NCI-H510A treated with DMSO at 0.1 percent for 48 hours (cell line): ENCODE results near the gene DHX35.

Experiments used
- DNase-seq: peaks from one replicate; lab custom pipeline; 2025; lab: John Stamatoyannopoulos, UW

Gene DHX35

DNA sequence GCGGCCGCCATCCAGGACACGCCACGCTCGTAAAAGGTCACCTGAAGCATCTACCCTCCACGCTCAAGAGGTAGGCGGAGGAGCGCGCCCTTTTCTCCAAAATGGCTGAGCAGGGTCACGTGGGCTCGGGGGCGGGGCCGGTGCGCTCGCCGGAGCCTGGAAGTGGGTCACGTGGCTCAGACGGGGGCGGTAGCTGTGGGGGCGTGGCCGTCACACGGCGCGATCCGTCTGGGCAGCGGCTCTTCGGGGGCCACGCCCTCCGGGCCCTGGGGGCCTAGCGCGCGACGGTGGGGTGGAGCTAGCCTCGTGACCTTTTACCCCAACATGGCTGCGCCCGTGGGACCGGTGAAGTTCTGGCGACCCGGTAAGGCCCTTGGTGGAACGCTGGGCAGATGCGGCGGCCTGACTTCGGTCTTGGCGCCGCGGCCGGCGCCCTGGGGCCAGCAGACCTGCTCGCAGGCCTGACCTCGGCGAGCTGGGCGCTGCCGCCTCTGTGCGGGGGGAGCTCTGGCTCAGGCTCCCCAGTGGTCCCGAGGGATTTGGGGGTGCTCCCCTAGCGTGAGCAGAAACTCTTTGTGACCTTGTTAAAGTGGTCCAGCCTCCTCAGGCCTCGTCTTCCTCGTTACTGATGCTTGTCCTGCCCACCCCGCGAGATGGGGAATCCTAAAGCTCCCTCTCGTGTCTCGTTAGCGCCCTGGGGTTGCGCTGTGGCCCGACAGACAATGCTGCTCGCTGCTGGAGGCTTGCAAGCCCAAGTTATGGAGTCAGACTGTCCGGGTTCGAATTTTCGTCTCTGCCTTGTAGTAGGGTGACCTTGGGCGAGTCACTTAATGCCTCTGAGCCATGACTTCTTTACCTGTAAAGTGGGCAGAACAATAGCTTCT, at the start of gene DHX35:
Gene DHX35 (plus strand): TSS at position 301 of the 884 bp plus-strand sequence. CDS start 24 bp downstream, at position 325.
- DNase-seq = peak; percentile 95

DNA sequence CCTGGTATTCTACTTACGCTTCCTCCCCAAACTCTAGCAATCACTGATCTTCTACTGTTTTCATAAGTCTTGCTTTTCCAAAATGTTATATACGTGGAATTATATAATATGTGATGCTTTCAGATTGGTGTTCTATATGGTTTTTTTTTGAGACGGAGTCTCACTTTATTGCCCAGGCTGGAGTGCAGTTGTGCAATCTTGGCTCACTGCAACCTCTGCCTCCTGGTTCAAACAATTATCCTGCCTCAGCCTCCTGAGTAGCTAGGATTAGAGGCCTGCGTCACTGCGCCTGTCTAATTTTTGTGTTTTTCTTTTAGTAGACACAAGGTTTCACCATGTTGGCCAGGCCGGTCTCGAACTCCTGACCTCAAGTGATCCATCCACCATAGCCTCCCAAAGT, 46.8 kb upstream of the DHX35 start:
- no peak for DNase-seq

DNA sequence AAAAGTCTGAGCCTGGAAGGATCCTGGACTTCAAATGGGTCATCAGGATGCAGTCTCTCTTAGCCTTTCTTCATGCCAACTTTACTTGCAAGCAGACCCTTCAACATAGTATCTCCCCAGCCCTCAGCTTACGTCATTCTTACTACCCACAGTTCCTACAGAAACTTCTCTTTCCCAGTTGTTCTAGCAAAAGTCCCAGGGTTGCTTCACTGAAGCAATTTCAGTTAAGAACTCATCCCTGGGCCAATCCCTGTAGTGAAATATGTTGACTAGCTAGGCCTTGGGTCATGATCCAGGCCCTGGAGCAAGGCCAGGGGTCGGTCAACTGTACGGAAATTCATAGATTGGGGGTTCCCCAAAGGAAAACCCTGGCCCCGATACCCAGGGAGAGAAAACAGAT, 44.5 kb upstream of the DHX35 start:
- DNase-seq = no peak

GRCh38 chr20:38918172-38918571, 44.0 kb upstream of the DHX35 start:
- DNase-seq = no peak

GRCh38 chr20:38919683-38920082, 42.5 kb upstream of the DHX35 start:
- DNase-seq = no peak

DNA sequence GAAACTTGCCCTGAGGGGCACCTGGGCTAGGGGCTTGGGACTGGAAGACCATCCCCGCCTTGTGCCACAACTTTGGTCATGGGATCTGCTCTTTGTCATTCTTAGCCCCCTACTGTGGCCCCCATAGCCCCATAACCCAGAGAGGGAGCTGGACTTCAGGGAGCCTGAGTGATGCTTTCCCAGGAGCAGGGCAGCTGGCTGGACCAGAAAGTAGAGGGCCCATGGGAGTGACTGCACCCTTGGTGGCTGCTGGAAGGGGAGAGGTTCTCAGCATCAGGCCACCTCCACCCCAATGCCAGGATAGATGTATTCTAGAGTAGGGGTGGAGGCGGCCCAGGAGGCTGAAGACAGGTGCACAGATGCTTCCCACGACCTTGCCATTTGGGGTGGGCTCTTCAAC, 41.7 kb upstream of the DHX35 start:
- no peak for DNase-seq

GRCh38 chr20:38920851-38921250, 41.3 kb upstream of the DHX35 start:
- DNase-seq = no peak

- no peak for DNase-seq
These were observed 37.4 kb upstream of the DHX35 start for GRCh38 chr20:38924718-38925117.

GRCh38 chr20:38926142-38926933, 35.8 kb upstream of the DHX35 start, which contains the start of gene FAM83D:
FAM83D (plus strand) TSS chr20:38926417; CDS start chr20:38926443, 26 bp downstream.
- peak; percentile 97 for DNase-seq

DNA sequence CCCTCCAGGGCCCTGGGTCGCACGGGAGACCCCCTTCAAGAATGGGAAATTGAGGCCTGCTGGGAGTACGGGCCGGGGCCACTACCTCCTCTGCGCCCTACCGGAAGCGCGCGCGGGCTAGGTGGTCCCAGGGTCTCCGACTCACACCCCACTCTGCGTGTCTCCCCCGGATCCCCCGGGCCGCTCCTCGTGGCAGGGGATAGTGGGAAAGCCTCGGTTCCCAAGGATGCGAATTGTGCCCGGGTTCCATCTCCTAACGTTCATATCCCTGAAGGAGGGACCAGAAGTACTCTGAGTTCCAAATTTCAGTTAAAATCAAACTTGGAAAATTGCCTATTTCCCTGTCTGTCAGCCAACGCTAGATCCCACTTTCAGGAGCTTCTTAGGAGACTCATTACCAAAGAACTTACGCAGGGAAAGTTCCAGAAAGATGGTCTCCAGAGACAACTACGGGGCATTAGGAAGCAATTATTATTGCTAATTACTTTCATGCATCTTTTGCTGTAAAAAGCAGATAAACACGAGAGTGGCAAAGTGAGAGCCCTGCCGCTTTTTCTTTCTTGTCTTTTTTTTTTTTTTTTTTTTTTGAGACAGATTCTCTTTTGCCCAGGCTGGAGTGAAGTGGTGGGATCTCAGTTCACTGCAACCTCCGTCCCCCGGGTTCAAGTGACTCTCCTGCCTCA, 35.1 kb upstream of the DHX35 start:
- no peak for DNase-seq

DNA sequence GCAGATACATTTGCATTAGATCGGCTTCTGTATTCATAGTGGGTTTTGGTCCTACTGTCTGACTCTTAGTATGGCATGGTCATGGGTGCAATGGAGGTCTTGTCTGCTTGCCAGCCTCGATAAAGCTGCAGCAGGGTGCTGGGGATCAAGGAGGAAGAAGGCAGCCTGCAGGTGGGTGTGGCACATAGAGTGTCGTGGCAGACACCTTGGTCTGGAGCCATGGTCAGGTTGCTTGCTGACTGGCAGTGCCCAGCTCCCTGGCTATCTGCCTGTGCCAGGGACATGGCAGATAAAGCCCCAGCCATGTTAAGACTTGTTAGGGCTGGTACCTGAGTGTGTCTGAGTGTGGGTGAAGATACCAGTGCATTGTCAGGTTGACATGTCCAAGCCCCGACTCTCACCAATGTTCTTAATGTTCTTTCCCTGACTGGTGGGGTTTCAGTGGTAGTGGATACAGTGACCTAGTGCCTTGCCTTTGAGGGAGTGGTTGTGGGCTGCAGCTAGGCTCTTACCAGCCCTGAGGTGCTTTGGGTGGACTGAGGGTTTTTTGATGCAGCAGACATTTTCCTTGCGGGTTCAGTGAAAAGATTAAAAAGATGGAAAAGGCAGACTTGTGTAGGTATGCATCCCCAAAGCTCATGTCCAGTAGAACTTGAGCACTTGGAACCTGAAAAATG, 34.1 kb upstream of the DHX35 start:
- peak; percentile 8 for DNase-seq

DNA sequence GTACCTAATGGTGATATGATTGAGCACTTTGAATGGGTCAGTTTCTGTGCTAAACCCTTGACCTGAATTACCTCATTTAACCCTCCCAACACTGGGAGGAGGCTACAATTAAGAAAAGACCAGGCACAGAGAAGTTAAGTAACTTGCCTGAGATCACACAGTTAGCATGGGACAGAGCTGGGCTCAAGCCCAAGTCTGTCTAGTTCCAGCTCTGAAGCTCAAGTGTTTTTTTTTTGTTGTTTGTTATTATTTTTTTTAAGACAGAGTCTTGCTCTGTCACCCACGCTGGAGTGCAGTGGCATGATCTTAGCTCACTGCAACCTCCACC, 31.9 kb upstream of the DHX35 start:
- DNase-seq = no peak

DNA sequence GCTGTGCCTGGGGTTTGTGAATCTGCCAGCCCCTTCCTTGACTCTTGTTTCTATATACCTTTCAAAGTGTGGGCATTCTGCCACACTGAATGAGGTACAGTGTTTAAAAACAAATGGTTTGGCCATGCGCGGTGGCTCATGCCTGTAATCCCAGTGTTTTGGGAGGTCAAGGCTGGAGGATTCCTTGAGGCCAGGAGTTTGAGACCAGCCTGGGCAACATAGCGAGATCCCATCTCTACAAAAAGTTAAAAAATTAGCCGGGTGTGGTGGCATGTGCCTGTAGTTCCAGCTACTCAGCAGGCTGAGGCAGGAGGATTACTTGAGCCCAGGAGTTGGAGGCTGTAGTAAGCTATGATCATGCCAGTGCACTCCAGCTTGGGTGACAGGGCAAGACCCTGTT, 30.2 kb upstream of the DHX35 start:
- no peak for DNase-seq

DNA sequence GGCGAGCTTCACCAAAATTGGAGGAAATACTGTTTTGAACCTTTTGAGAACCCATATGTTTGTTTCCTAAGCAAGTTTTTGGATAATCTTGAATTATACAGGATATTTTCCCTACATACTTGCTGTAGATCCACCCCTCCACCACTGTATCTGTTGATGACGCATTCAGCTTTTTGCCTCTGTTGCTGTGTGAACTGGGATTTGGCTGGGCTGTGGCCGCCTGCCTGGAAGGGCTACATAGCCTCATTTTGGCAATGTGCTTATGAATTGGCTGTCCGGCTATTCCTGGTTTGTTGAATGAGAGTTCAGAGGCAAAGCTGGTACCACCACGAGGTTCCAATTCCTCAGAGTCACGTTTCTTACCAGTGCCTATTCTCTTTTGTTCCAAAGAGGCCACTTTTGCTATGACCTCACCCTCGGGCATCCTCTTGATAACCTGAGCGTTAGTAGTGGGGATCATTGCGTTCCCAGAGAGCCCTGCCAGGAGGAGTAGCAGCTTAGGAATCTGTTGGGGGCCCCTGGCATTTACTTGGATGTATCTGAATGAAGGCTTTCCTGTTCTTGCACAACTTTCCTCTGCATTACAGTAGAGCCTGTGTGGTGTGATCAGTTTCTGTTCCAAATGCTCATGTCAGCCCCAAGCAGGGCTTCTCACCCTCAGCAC, 29.6 kb upstream of the DHX35 start:
- DNase-seq = no peak

DNA sequence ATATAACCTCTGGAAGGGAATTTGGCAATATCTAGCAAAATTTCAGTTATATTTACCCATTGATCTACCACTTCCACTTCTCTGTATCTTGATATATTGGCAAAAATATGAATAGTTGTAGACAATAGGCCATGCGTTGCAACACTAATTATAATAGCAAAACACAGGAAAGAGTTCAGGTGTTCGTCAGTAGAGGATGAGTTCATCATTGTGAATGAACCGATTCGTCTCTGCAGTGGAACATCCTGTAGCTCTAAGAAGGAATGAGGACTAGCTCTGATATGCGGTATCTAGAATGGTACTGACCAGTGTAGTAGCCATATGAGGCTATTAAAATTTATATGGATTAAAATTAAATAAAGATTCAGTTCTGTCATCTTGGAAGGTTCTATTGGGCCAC, 27.6 kb upstream of the DHX35 start:
- DNase-seq = no peak

DNA sequence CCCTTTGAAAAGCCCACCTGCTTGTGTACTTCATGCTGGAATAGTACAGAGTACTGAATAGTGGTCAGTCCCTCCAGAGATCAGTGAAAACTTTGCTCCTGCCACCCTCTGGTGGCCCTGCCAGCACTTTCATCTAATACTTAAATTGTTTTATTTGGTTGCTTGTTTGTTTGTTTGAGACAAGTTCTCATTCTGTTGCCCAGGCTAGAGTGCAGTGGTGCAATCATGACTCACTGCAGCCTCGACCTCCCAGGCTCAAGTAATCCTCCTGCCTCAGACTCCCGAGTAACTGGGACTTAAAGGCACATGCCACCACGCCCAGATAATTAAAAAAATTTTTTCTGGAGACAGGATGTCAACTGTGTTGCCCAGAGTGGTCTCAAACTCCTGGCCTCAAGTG, 26.9 kb upstream of the DHX35 start:
- no peak for DNase-seq

DNA sequence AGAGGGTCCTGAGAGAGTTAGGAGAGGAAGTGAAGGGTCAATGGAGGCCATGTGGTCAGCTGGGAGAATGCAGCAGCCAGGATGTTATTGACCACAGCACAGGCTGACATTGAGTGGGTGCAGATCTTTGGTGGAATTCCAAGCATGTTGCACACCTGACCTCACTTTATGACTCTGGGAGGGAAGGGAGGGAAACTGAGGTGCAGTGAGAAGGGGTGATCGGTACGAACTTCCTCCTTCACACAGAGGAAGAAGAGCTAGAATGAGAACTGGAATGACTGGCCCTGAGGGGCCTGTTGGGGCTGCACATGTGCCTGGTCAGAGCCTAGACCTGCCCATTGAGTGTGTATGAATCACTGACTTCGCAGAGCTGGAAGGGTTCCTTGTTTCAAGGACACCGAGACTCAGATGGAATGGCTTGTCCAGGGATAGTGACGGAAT, 26.2 kb upstream of the DHX35 start:
- DNase-seq = no peak

DNA sequence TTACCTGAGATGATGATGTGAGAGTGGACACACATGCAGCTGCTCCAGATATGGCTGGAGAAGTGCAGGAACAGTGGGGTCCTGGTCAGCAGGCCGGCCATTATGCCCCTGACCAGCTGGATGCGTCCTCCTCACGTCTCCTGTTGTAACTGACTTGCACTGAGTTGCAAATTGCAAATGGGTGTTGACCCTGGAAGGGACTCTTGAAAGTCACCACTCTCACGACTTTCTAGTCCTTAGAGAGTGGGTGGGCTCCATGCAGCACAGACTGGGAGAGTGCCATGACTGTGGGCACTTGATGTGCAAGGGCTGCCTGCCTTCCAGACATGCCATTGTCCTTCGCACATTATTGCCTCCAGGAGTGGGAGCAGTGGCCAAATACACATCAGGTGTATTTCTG, 25.1 kb upstream of the DHX35 start:
- DNase-seq = no peak

GRCh38 chr20:38937978-38938473, 24.1 kb upstream of the DHX35 start:
- DNase-seq = no peak

- no peak for DNase-seq
These were observed 22.5 kb upstream of the DHX35 start for GRCh38 chr20:38939686-38940085.

DNA sequence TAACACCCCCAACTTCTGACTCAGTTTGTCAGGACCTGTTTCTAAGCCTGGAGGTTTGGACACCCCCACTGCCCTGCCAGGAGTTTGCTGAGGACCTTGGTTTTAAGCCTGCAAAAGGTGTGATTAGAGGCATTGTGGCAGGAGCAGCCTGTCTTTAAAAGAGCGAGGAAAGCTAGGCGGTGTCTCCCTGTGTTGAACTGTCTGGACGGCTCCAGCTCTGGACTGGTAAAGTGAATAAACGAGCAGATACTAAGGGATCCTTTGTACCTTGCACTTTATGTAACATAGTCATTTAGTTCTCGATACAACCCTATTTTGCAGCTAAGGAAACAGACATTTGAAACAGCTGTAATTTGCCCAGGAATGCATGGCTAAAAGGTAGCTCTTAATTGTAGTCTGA, 21.5 kb upstream of the DHX35 start:
- DNase-seq = no peak
